ENCODE data around the gene KLHL35. TPM values are rescaled to one million over a fixed set of nuclear protein-coding genes. Genes with fewer than 3 reads are reported as not detected.

The KLHL35 gene
- total RNA-seq, 1 donor from 2014 or later, result not detected

DNA sequence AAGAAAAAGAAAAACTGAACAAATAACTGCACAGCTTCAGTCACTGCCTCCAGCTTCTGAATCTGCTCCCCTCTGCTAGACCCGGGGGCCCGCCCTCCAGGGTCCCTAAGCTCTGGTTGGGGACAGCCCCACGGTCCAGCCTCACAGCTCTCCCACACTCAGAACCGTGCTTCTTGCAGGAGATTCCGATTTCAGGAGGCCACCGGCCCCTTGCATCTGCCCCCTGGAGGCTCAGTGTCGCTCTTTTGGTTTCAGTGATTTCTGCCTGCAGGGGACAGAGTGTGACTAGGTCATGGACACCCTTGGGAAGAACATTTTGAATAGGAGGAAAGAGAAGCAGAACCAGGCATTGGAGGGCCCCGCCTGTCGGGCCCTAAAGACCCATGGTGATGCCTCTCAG, 56.8 kb downstream of the KLHL35 start:
- no peak for DNase-seq (ENCODE audit: extremely low spot score in 2 of 2)
- Histone ChIP-seq H3K4me3 (no peak overlapping the region), H3K27ac (no peak overlapping the region), H3K9me3 (no peaks in the 10 kb centered on the region), H3K36me3 (no peaks in the 10 kb centered on the region), H3K4me1 (peaks cover 11% of the 10 kb centered on the region), H3K27me3 (no peaks in the 10 kb centered on the region)
- TF ChIP-seq, protein P1, sequence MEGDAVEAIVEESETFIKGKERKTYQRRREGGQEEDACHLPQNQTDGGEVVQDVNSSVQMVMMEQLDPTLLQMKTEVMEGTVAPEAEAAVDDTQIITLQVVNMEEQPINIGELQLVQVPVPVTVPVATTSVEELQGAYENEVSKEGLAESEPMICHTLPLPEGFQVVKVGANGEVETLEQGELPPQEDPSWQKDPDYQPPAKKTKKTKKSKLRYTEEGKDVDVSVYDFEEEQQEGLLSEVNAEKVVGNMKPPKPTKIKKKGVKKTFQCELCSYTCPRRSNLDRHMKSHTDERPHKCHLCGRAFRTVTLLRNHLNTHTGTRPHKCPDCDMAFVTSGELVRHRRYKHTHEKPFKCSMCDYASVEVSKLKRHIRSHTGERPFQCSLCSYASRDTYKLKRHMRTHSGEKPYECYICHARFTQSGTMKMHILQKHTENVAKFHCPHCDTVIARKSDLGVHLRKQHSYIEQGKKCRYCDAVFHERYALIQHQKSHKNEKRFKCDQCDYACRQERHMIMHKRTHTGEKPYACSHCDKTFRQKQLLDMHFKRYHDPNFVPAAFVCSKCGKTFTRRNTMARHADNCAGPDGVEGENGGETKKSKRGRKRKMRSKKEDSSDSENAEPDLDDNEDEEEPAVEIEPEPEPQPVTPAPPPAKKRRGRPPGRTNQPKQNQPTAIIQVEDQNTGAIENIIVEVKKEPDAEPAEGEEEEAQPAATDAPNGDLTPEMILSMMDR (IDR thresholded peaks at IDR 0.05), result no peak
- TF ChIP-seq POLR2AphosphoS5 (IDR thresholded peaks at IDR 0.05; ENCODE audit: insufficient read depth in 1 of 2, low read depth in 1 of 2) (no peak), POLR2A (IDR thresholded peaks at IDR 0.05) (no peak)
- intact Hi-C loops (cut with DNase I), result no loop called here

DNA sequence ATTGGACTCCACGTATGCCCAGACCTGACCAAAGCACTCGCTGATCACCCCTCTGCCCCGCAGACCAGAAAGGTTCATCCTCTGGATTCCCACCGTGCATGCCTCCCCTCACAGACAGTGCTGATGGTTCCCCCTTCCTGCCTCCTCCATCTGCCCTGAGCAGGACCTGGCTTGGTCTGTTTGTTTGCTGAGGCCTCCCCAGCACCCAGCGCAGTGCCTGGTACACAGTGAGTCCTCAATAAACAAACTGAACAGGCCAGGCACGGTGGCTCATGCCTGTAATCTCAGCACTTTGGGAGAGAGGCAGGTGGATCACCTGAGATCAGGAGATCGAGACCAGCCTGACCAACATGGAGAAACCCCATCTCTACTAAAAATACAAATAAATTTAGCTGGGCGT, 57.4 kb downstream of the KLHL35 start:
- no peak overlapping the region for H3K4me3 ChIP-seq
- intact Hi-C loops (cut with DNase I), result no loop called here
- no peaks in the 10 kb centered on the region for H3K9me3 ChIP-seq
- DNase-seq (ENCODE audit: extremely low spot score in 2 of 2), result no peak
- TF ChIP-seq POLR2AphosphoS5 (IDR thresholded peaks at IDR 0.05; ENCODE audit: insufficient read depth in 1 of 2, low read depth in 1 of 2) (no peak), POLR2A (IDR thresholded peaks at IDR 0.05) (no peak)
- TF ChIP-seq, protein P1 (IDR thresholded peaks at IDR 0.05), result no peak
- H3K4me1 ChIP-seq, result peaks cover 11% of the 10 kb centered on the region
- H3K27me3 ChIP-seq, result no peaks in the 10 kb centered on the region
- H3K27ac ChIP-seq, result no peak overlapping the region
- H3K36me3 ChIP-seq, result no peaks in the 10 kb centered on the region

DNA sequence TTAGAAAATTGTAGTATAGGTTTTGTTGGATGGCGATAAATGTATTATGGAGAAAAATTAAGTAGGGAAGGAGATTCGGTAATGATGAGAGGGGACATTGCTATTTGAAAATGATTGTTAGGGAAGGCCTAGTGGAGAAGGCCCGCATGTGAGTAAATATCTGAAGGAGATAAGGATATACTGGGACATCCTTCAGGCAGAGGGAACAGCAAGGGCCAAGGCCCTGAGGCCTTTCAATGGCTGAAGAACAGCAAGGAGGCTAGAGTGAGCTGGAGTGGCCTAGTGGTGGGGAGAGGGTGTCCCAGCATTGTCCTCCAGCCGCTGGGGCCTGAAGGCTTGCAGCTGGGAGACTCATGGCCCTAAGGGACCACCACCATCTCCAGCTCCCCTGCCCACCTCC, 58.4 kb downstream of the KLHL35 start:
- intact Hi-C loops (cut with DNase I), result no loop called here
- H3K36me3 ChIP-seq, result no peaks in the 10 kb centered on the region

DNA sequence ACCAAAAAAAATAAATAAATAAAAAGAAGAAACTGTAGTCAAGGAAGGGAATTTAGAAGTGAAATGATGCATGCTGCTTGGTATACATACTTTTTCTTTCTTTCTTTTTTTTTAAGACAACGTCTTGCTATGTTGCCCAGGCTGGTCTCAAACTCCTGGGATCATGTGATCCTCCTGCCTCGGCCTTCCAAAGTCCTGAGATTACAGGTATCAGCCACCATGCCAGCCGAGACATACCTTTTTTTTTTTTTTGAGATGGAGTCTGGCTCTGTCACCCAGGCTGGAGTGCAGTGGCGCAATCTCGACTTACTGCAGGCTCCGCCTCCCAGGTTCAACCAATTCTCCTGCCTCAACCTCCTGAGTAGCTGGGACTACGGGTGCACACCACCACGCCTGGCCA, 59.8 kb downstream of the KLHL35 start:
- no peaks in the 10 kb centered on the region for H3K36me3 ChIP-seq
- intact Hi-C loops (cut with DNase I), result no loop called here
- H3K4me3 ChIP-seq, result no peak overlapping the region
- H3K27me3 ChIP-seq, result no peaks in the 10 kb centered on the region
- TF ChIP-seq POLR2AphosphoS5 (IDR thresholded peaks at IDR 0.05; ENCODE audit: insufficient read depth in 1 of 2, low read depth in 1 of 2) (no peak), POLR2A (IDR thresholded peaks at IDR 0.05) (no peak)
- TF ChIP-seq, protein P1 (IDR thresholded peaks at IDR 0.05), result no peak
- H3K27ac ChIP-seq, result no peak overlapping the region
- no peaks in the 10 kb centered on the region for H3K9me3 ChIP-seq
- H3K4me1 ChIP-seq, result peaks cover 11% of the 10 kb centered on the region
- DNase-seq (ENCODE audit: extremely low spot score in 2 of 2), result no peak

More for the DNA sequence above, 58.4 kb downstream of the KLHL35 start:
- no peaks in the 10 kb centered on the region for H3K9me3 ChIP-seq
- H3K4me1 ChIP-seq, result peaks cover 11% of the 10 kb centered on the region
- H3K4me3 ChIP-seq, result no peak overlapping the region
- no peak for DNase-seq (ENCODE audit: extremely low spot score in 2 of 2)
- no peaks in the 10 kb centered on the region for H3K27me3 ChIP-seq
- TF ChIP-seq, protein P1 (IDR thresholded peaks at IDR 0.05), result no peak
- TF ChIP-seq POLR2A (IDR thresholded peaks at IDR 0.05), result no peak
- TF ChIP-seq POLR2AphosphoS5 (IDR thresholded peaks at IDR 0.05; ENCODE audit: insufficient read depth in 1 of 2, low read depth in 1 of 2), result no peak
- H3K27ac ChIP-seq, result no peak overlapping the region

Small RNA genes lying within 50 kb of the gene (small RNA-seq; reads per million reads assigned to genes)
- gene SNORD15A, result not detected
- gene SNORD15B, result 115 reads per million, percentile 97 among the genes with 10 or more reads in this experiment

Other genes with a start within 250 kb of the KLHL35 start
- 1.7 TPM for gene TPBGL, start 192.4 kb downstream of the KLHL35 start, total RNA-seq
- 33.1 TPM for gene ARRB1, start 81.5 kb downstream of the KLHL35 start, total RNA-seq
- gene RPS3, start 33.7 kb downstream of the KLHL35 start, total RNA-seq, result 1,625 TPM
- 36.6 TPM for gene GDPD5, start 92.7 kb upstream of the KLHL35 start, total RNA-seq
- 257 TPM for gene SERPINH1, start 129.1 kb upstream of the KLHL35 start, total RNA-seq
- 6.9 TPM for gene MAP6, start 235.8 kb upstream of the KLHL35 start, total RNA-seq

Data from vagina (tissue), 2 donors.